GM12872 (cell line): ENCODE data around the gene BTBD10.

Experiments
- TF ChIP-seq, protein P1 (sequence below): IDR thresholded peaks from 3 replicates; pipeline ENCODE4 v1.5.1; 2011; ENCODE audit warnings: low read depth, mild to moderate bottlenecking, low read length, moderate library complexity; ENCODE audit not compliant: insufficient read depth

Gene BTBD10

DNA sequence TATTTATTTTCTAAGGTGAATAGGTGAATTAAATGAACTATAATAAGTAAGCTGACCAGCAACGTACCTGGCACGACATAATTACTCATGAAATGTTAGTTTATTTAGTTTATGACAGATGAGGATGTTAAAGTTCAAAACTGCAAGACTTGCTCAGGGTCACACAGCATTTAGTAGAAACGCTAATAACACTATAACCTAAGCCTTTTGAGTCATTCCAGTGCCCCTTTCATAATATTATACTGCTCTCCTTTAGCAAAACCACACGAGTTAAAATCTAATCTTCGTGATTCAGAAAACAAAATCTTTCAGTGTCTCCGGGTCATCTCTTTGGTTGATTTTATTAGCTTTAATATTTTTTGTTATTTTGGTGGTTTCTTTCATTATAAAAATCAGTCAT is 39.6 kb downstream of the BTBD10 start:
- TF ChIP-seq, protein P1, sequence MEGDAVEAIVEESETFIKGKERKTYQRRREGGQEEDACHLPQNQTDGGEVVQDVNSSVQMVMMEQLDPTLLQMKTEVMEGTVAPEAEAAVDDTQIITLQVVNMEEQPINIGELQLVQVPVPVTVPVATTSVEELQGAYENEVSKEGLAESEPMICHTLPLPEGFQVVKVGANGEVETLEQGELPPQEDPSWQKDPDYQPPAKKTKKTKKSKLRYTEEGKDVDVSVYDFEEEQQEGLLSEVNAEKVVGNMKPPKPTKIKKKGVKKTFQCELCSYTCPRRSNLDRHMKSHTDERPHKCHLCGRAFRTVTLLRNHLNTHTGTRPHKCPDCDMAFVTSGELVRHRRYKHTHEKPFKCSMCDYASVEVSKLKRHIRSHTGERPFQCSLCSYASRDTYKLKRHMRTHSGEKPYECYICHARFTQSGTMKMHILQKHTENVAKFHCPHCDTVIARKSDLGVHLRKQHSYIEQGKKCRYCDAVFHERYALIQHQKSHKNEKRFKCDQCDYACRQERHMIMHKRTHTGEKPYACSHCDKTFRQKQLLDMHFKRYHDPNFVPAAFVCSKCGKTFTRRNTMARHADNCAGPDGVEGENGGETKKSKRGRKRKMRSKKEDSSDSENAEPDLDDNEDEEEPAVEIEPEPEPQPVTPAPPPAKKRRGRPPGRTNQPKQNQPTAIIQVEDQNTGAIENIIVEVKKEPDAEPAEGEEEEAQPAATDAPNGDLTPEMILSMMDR, result no peak

DNA sequence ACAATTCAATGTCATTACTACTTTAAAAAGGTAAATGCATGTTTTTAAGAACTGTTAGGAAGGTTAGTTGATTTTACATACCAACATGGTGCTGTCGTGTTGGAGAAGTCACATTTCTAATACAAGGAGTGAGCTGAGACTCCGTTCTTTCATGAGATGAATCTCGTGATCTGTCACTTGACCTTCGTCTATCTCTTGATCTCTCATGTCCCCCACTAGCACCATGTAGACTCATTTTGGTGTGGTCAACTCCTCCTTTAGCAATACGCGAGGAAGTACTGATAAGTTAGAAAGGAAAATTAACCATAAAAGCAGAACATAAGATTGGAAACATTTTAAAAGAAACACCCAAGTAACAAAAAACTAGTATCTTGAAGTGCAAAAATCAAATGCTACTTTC is 41.5 kb downstream of the BTBD10 start:
- TF ChIP-seq, protein P1, result no peak

DNA sequence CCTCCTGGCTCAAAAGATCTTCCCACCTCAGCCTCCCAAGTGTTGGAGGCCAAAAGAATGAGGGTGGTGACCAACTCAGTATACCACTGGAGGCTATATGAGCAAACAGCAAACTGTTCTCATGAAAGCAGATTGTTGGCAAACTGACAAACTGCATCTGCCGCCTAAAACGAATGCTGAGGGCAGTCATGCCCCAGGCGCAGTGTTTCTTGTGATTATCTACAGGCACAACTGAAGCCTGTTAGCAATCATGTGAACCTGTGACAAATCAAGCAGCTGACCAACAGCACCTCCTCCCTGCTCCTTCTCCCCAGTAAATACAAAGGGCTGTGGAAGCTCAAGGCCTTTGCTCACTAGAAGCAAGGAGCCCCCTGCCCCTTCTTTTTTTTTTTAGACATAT is 47.8 kb downstream of the BTBD10 start:
- TF ChIP-seq, protein P1, result no peak

DNA sequence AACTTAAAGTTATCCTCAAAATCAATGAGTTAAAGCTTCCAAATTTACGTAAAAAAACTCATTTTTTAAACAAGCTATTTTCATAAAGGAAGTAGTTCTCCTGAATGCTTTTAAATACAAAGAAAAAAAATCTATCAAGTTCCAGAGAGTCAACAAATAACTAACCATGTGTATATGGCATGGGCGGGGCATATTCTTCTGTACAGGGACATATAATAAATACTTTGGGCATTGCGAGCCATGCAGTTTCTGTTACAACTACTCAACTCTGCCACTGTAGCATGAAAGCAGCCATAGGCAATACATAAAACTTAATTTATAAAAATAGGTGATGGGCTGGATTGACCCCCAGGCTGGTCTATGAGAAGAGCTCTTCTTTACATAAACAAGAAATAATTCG is 57.8 kb downstream of the BTBD10 start:
- TF ChIP-seq, protein P1, result no peak

DNA sequence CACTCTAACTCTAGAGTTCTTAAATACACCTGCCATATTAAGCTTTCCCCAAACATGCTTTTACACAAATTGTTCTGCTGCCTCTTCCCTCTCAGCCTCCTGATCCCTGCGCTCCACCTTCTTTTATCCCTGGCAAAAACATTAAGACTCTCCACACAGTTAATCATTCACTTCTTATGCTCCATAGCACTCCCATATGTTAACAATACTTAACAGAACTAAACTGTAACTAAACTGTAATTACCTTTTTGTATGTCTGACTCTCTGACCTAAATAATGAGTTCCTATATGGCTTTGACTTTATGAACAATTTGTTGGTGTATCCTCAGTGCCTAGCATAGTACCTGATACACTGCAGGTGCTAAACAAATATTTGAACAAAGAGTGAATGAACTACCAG is 71.8 kb downstream of the BTBD10 start:
- TF ChIP-seq, protein P1, result no peak

DNA sequence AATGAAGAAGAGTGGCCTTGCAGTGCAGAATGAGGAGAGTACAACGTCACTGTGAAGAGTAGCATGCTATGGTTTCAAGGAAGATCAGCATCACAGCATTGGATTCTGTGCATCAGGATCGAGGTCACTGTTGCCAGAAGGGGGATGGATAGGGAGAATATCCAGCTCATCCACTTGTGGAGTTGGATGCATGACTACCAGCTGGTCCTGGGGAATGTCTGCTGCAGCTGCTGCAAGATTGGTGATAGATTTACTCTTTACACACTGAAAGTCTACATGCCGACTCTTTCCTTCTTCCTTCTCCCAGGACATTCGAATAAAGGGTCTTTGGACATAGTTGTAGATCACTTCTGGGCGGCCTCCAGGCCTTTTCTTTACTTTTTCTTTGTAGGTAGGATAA is 74.3 kb downstream of the BTBD10 start:
- TF ChIP-seq, protein P1, result no peak

DNA sequence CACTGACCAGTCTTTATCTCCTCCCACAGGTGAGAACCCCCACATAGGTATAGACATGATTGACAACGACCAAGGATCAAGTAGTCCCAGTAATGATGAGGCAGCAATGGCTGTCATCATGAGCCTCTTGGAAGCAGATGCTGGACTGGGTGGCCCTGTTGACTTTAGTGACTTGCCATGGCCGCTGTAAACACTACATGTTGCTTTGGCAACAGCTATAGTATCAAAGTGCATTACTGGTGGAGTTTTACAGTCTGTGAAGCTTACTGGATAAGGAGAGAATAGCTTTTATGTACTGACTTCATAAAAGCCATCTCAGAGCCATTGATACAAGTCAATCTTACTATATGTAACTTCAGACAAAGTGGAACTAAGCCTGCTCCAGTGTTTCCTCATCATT is 76.5 kb downstream of the BTBD10 start:
- TF ChIP-seq, protein P1, result no peak
